Chondrocyte (in vitro differentiated cells): Measurements from ENCODE around the gene RYR2. TPM values are rescaled to one million over a fixed set of nuclear protein-coding genes. Genes with fewer than 3 reads are reported as not detected.

Experiments
- DNase-seq: peaks from one replicate; pipeline ENCODE4 v3.0.0; 2021; ENCODE audit warnings: mixed read lengths, low spot score
- H3K27ac Mint-ChIP-seq: one replicate; pipeline ENCODE4 v1.8.0; 2021; ENCODE audit warnings: mild to moderate bottlenecking, moderate library complexity, mixed read lengths; ENCODE audit not compliant: unreplicated experiment
- H3K27me3 Mint-ChIP-seq: 2 replicates; pipeline ENCODE4 v1.8.0; 2021; ENCODE audit warnings: low read depth, mixed read lengths
- H3K36me3 Mint-ChIP-seq: 2 replicates; pipeline ENCODE4 v1.8.0; 2021; ENCODE audit warnings: low read depth, mixed read lengths
- H3K4me1 Mint-ChIP-seq: 2 replicates; pipeline ENCODE4 v1.8.0; 2021; ENCODE audit warnings: low read depth, mild to moderate bottlenecking, mixed read lengths
- H3K4me3 Mint-ChIP-seq: one replicate; pipeline ENCODE4 v1.8.0; 2021; ENCODE audit warnings: mild to moderate bottlenecking, moderate library complexity, mixed read lengths; ENCODE audit not compliant: unreplicated experiment
- H3K9me3 Mint-ChIP-seq: 2 replicates; pipeline ENCODE4 v1.8.0; 2021; ENCODE audit warnings: low read depth, mixed read lengths
- total RNA-seq: library from RNA; stranded (reverse); gene quantifications from 3 replicates; pipeline ENCODE4 v1.2.1, GENCODE V29; 2021
- TF ChIP-seq, protein P1 (sequence below): fragments of 200-600 bp; sonication (generic); IDR thresholded peaks from 2 replicates; pipeline ENCODE4 v1.5.0; 2021; ENCODE audit warnings: antibody characterized with exemption, mild to moderate bottlenecking, moderate library complexity

RYR2 gene
- total RNA-seq, 1 donor from 2014 or later, result 0.12 TPM

- TF ChIP-seq, protein P1, sequence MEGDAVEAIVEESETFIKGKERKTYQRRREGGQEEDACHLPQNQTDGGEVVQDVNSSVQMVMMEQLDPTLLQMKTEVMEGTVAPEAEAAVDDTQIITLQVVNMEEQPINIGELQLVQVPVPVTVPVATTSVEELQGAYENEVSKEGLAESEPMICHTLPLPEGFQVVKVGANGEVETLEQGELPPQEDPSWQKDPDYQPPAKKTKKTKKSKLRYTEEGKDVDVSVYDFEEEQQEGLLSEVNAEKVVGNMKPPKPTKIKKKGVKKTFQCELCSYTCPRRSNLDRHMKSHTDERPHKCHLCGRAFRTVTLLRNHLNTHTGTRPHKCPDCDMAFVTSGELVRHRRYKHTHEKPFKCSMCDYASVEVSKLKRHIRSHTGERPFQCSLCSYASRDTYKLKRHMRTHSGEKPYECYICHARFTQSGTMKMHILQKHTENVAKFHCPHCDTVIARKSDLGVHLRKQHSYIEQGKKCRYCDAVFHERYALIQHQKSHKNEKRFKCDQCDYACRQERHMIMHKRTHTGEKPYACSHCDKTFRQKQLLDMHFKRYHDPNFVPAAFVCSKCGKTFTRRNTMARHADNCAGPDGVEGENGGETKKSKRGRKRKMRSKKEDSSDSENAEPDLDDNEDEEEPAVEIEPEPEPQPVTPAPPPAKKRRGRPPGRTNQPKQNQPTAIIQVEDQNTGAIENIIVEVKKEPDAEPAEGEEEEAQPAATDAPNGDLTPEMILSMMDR, result no peak
- Mint-ChIP-seq H3K4me3 (no peak overlapping the region), H3K9me3 (no peaks in the 10 kb centered on the region), H3K4me1 (no peaks in the 10 kb centered on the region), H3K27me3 (peaks cover 2% of the 10 kb centered on the region), H3K36me3 (no peaks in the 10 kb centered on the region), H3K27ac (no peak overlapping the region)
- no peak for DNase-seq
Observed at GRCh38 chr1:237237721-237238120, 195.7 kb downstream of the RYR2 start.

- Mint-ChIP-seq H3K27me3 (no peaks in the 10 kb centered on the region), H3K36me3 (no peaks in the 10 kb centered on the region), H3K4me3 (no peak overlapping the region), H3K9me3 (no peaks in the 10 kb centered on the region), H3K4me1 (no peaks in the 10 kb centered on the region), H3K27ac (no peak overlapping the region)
- TF ChIP-seq, protein P1, result no peak
- no peak for DNase-seq
Observed at GRCh38 chr1:237239248-237239647, 197.3 kb downstream of the RYR2 start.

GRCh38 chr1:237241038-237241437 lies 199.1 kb downstream of the RYR2 start:
- Mint-ChIP-seq H3K4me1 (no peaks in the 10 kb centered on the region), H3K36me3 (no peaks in the 10 kb centered on the region), H3K27ac (no peak overlapping the region), H3K9me3 (no peaks in the 10 kb centered on the region), H3K27me3 (no peaks in the 10 kb centered on the region), H3K4me3 (no peak overlapping the region)
- no peak for DNase-seq
- TF ChIP-seq, protein P1, result no peak

GRCh38 chr1:237244778-237245177 lies 202.8 kb downstream of the RYR2 start:
- Mint-ChIP-seq H3K4me3 (no peak overlapping the region), H3K27ac (no peak overlapping the region), H3K36me3 (no peaks in the 10 kb centered on the region), H3K4me1 (no peaks in the 10 kb centered on the region), H3K27me3 (no peaks in the 10 kb centered on the region), H3K9me3 (no peaks in the 10 kb centered on the region)
- TF ChIP-seq, protein P1, result no peak
- no peak for DNase-seq

DNA sequence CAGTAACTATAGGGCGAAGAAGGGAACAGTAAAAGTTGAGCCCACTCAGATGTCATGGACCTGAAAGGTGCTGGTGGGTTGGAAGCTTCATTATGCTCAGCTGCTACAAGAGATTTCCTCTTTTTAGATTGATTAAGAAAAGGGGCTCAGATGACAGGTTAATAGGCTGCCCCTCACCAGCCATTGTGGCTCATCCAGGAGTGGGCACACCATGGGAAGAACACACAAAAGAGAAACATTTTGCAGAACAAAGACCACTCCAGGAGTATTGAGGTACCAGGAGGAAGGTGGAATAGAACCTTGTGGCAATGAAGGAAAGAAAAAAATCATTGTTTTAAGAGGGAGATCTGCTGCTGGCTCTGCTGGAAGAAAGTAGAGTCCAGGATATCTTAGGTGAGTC lies 205.5 kb downstream of the RYR2 start:
- H3K27me3 Mint-ChIP-seq, result no peaks in the 10 kb centered on the region
- DNase-seq, result no peak
- no peaks in the 10 kb centered on the region for H3K4me1 Mint-ChIP-seq
- H3K36me3 Mint-ChIP-seq, result no peaks in the 10 kb centered on the region
- no peak overlapping the region for H3K27ac Mint-ChIP-seq
- H3K4me3 Mint-ChIP-seq, result no peak overlapping the region
- no peaks in the 10 kb centered on the region for H3K9me3 Mint-ChIP-seq
- TF ChIP-seq, protein P1, result no peak
